IMR-90 (cell line): Measurements from ENCODE around the gene ASB12. TPM values are rescaled to one million over a fixed set of nuclear protein-coding genes. Genes with fewer than 3 reads are reported as not detected.

Experiments
- ATAC-seq: fragments of 200-7000 bp; cut with Tn5 transposase; 2 replicates; pipeline ENCODE4 v1.9.1; 2020; ENCODE audit warnings: low read depth, mild to moderate bottlenecking, moderate library complexity
- BruUV-seq: library from RNA; stranded (reverse); fragments of 400-500 nt; replicated peaks from 2 replicates; lab custom pipeline; 2021; lab: Mats Ljungman, UMichigan
- CTCF ChIA-PET: fragments of 300-600 bp; formaldehyde crosslinking; extraction: SDS; loops from one replicate; lab custom pipeline; 2021; ENCODE audit warnings: antibody characterized with exemption; lab: Yijun Ruan, JAX
- POLR2A ChIA-PET: fragments of 300-600 bp; sonication (Branson Sonifier 250); formaldehyde crosslinking; loops from one replicate; lab custom pipeline; 2022; ENCODE audit warnings: antibody characterized with exemption; ENCODE audit not compliant: unreplicated experiment; lab: Charles Lee
- DNase-seq: peaks from one replicate; pipeline ENCODE4 v3.0.0; 2013
- H2AFZ ChIP-seq: replicated peaks from 2 replicates; pipeline ENCODE3; 2013; ENCODE audit warnings: low read length, mild to moderate bottlenecking; ENCODE audit not compliant: poor library complexity
- H2AK5ac ChIP-seq: 2 replicates; pipeline ENCODE4 v1.6.1; 2013; ENCODE audit warnings: low read depth, low read length, inconsistent platforms
- H2AK9ac ChIP-seq: replicated peaks from 2 replicates; pipeline ENCODE3; 2013; ENCODE audit warnings: mild to moderate bottlenecking, low read depth, low read length, moderate library complexity; ENCODE audit not compliant: poor library complexity
- H2BK120ac ChIP-seq: 2 replicates; pipeline ENCODE4 v1.6.1; 2013; ENCODE audit warnings: low read depth, low read length, inconsistent platforms
- H2BK15ac ChIP-seq: 3 replicates; pipeline ENCODE4 v1.6.1; 2013; ENCODE audit warnings: low read depth, low read length, inconsistent platforms
- H2BK20ac ChIP-seq: 2 replicates; pipeline ENCODE4 v1.6.1; 2013; ENCODE audit warnings: low read depth, mild to moderate bottlenecking, inconsistent platforms, low read length, moderate library complexity
- H2BK5ac ChIP-seq: 2 replicates; pipeline ENCODE4 v1.6.1; 2013; ENCODE audit warnings: mild to moderate bottlenecking, low read depth, low read length, inconsistent platforms; ENCODE audit not compliant: poor library complexity, severe bottlenecking
- H3K14ac ChIP-seq: replicated peaks from 2 replicates; pipeline ENCODE4 v1.6.1; 2013; ENCODE audit warnings: low read depth, low read length, inconsistent platforms
- H3K18ac ChIP-seq: 2 replicates; pipeline ENCODE4 v1.6.1; 2013; ENCODE audit warnings: low read depth, low read length, control low read depth
- H3K23ac ChIP-seq: 2 replicates; pipeline ENCODE4 v1.6.1; 2013; ENCODE audit warnings: low read depth, low read length, inconsistent platforms
- H3K27ac ChIP-seq: 2 replicates; pipeline ENCODE4 v1.5.1; 2013; ENCODE audit warnings: mild to moderate bottlenecking, control low read depth, low read length; ENCODE audit not compliant: insufficient read depth
- H3K27me3 ChIP-seq: 2 replicates; pipeline ENCODE4 v1.6.1; 2013; ENCODE audit warnings: low read length; ENCODE audit not compliant: control insufficient read depth, insufficient read depth
- H3K36me3 ChIP-seq: 2 replicates; pipeline ENCODE4 v1.6.1; 2013; ENCODE audit warnings: low read length, mixed read lengths; ENCODE audit not compliant: control insufficient read depth, insufficient read depth
- H3K4ac ChIP-seq: 2 replicates; pipeline ENCODE4 v1.6.1; 2013; ENCODE audit warnings: low read depth, low read length, inconsistent platforms
- H3K4me1 ChIP-seq: 2 replicates; pipeline ENCODE4 v1.6.1; 2013; ENCODE audit warnings: low read length, mixed read lengths; ENCODE audit not compliant: control insufficient read depth, insufficient read depth
- H3K4me2 ChIP-seq: 2 replicates; pipeline ENCODE4 v1.6.1; 2013; ENCODE audit warnings: low read depth, mild to moderate bottlenecking, control low read depth, low read length, moderate library complexity
- H3K4me3 ChIP-seq: 2 replicates; pipeline ENCODE4 v1.5.1; 2013; ENCODE audit warnings: low read depth, mild to moderate bottlenecking, control low read depth, low read length, moderate library complexity; ENCODE audit not compliant: insufficient read depth
- H3K56ac ChIP-seq: 2 replicates; pipeline ENCODE4 v1.6.1; 2013; ENCODE audit warnings: low read length, inconsistent platforms; ENCODE audit not compliant: insufficient read depth; ENCODE audit errors: extremely low read depth
- H3K79me1 ChIP-seq, 2 experiments: 2 replicates each; pipeline ENCODE4 v1.6.1; 2013; ENCODE audit warnings: low read length in 2 of 2, inconsistent platforms in 1 of 2, low read depth in 1 of 2
- H3K9ac ChIP-seq: 2 replicates; pipeline ENCODE4 v1.6.1; 2013; ENCODE audit warnings: low read depth, low read length, control low read depth
- H3K9me1 ChIP-seq: 2 replicates; pipeline ENCODE4 v1.6.1; 2013; ENCODE audit warnings: low read length, inconsistent platforms; ENCODE audit not compliant: insufficient read depth
- H3K9me3 ChIP-seq: 2 replicates; pipeline ENCODE4 v1.6.1; 2013; ENCODE audit warnings: low read length; ENCODE audit not compliant: control insufficient read depth, insufficient read depth
- H4K20me1 ChIP-seq: 2 replicates; pipeline ENCODE4 v1.6.1; 2013; ENCODE audit warnings: low read length, inconsistent platforms; ENCODE audit not compliant: insufficient read depth
- H4K5ac ChIP-seq: 2 replicates; pipeline ENCODE4 v1.6.1; 2013; ENCODE audit warnings: mild to moderate bottlenecking, low read depth, low read length, control low read depth
- H4K8ac ChIP-seq, 2 experiments: 2 replicates each; pipeline ENCODE4 v1.6.1; 2013; ENCODE audit warnings: low read depth in 2 of 2, low read length in 2 of 2, control low read depth in 1 of 2, inconsistent platforms in 1 of 2
- H4K91ac ChIP-seq: 2 replicates; pipeline ENCODE4 v1.6.1; 2013; ENCODE audit warnings: low read depth, low read length, inconsistent platforms; ENCODE audit not compliant: insufficient read depth
- BHLHE40 ChIP-seq: fragments of 150-350 bp; IDR thresholded peaks from 2 replicates; pipeline ENCODE4 v1.6.1; 2016; ENCODE audit warnings: mild to moderate bottlenecking, low read depth, low read length
- CEBPB ChIP-seq: IDR thresholded peaks from 2 replicates; pipeline ENCODE4 v1.6.1; 2012; ENCODE audit warnings: low read depth, low read length, improper control_type of control experiment
- CHD1 ChIP-seq: IDR thresholded peaks from 2 replicates; pipeline ENCODE4 v1.6.1; 2012; ENCODE audit warnings: low read depth, low read length, improper control_type of control experiment
- FOS ChIP-seq: fragments of 150-350 bp; IDR thresholded peaks from 2 replicates; pipeline ENCODE4 v1.6.1; 2016; ENCODE audit warnings: low read depth, low read length
- MAFK ChIP-seq: IDR thresholded peaks from 2 replicates; pipeline ENCODE4 v1.6.1; 2012; ENCODE audit warnings: low read depth, low read length, improper control_type of control experiment
- MAZ ChIP-seq: IDR thresholded peaks from 2 replicates; pipeline ENCODE4 v1.6.1; 2012; ENCODE audit warnings: low read depth, mild to moderate bottlenecking, low read length, improper control_type of control experiment, moderate library complexity, borderline replicate concordance
- MXI1 ChIP-seq: IDR thresholded peaks from 2 replicates; pipeline ENCODE4 v1.6.1; 2012; ENCODE audit warnings: low read depth, mild to moderate bottlenecking, low read length, moderate library complexity, borderline replicate concordance
- NFE2L2 ChIP-seq: fragments of 150-350 bp; IDR thresholded peaks from 2 replicates; pipeline ENCODE4 v1.6.1; 2016; ENCODE audit warnings: low read depth, mild to moderate bottlenecking, low read length
- POLR2A ChIP-seq: IDR thresholded peaks from 2 replicates; pipeline ENCODE4 v1.6.1; 2012; ENCODE audit warnings: mild to moderate bottlenecking, low read depth, low read length
- RAD21 ChIP-seq: IDR thresholded peaks from 2 replicates; pipeline ENCODE4 v1.6.1; 2012; ENCODE audit warnings: low read length, improper control_type of control experiment
- RCOR1 ChIP-seq: IDR thresholded peaks from 2 replicates; pipeline ENCODE4 v1.6.1; 2012; ENCODE audit warnings: mild to moderate bottlenecking, low read length, improper control_type of control experiment; ENCODE audit not compliant: insufficient replicate concordance
- RFX5 ChIP-seq: IDR thresholded peaks from 2 replicates; pipeline ENCODE4 v1.8.0; 2012; ENCODE audit warnings: low read depth, mild to moderate bottlenecking, low read length, moderate library complexity
- SMC3 ChIP-seq: fragments of 150-350 bp; IDR thresholded peaks from 2 replicates; pipeline ENCODE4 v1.6.1; 2016; ENCODE audit warnings: low read depth, mild to moderate bottlenecking, antibody characterized with exemption, low read length, moderate library complexity
- USF2 ChIP-seq: fragments of 150-350 bp; IDR thresholded peaks from 2 replicates; pipeline ENCODE4 v1.6.1; 2017; ENCODE audit warnings: mild to moderate bottlenecking, antibody characterized with exemption, low read length, low read depth
- WGBS, 2 experiments: methylation state at CpG; one replicate each; pipeline versions ENCODE4 v1.1.5 to v1.1.7; 2013; ENCODE audit warnings: missing lambda C conversion rate in 2 of 2; ENCODE audit not compliant: insufficient read length in 1 of 2; ENCODE audit errors: extremely low coverage in 2 of 2; 5-methylcytosine and 5-hydroxymethylcytosine counted together
- dilution Hi-C: fragments of 300-500 bp; cut with HindIII; formaldehyde crosslinking; loops from one replicate; pipeline ENCODE4 v1.14.3; 2018; ENCODE audit warnings: low sequenced_read_pairs; ENCODE audit not compliant: unreplicated experiment
- in situ Hi-C: fragments of 300-500 bp; cut with MboI; formaldehyde crosslinking; loops from 3 replicates; pipeline ENCODE4 v1.14.3; 2019; ENCODE audit warnings: low sequenced_read_pairs, inconsistent platforms, mixed read lengths
- intact Hi-C: fragments of 100-400 bp; cut with micrococcal nuclease; formaldehyde crosslinking; loops from 2 replicates; pipeline ENCODE4 v1.10.0; 2022
- polyA plus RNA-seq, 3 experiments: library from polyadenylated mRNA; depleted of rRNA; stranded (reverse); fragments of >200 nt; gene quantifications; 2 replicates each; pipeline ENCODE4 v1.2.3, GENCODE V29; 2012; ENCODE audit warnings: low replicate concordance in 1 of 3
- total RNA-seq: library from RNA; depleted of rRNA; stranded (reverse); fragments of >200 nt; gene quantifications from 2 replicates; pipeline ENCODE4 v1.2.3, GENCODE V29; 2012
- TF ChIP-seq, protein P1 (sequence below): conservative IDR thresholded peaks from 2 replicates; pipeline ENCODE4 v1.5.1; 2012; ENCODE audit warnings: mild to moderate bottlenecking, low read depth, low read length, improper control_type of control experiment
- TF ChIP-seq, protein P2 (sequence below): fragments of 150-350 bp; IDR thresholded peaks from 2 replicates; pipeline ENCODE4 v1.6.1; 2016; ENCODE audit warnings: low read depth, mild to moderate bottlenecking, low read length, moderate library complexity, borderline replicate concordance

ASB12 gene
- total and polyA plus RNA-seq, 2 of the 4 experiments (the other 2 are of a cell fraction), result not detected

- H3K4me3 ChIP-seq, result no peak overlapping the region
- H2AFZ ChIP-seq, result no peak overlapping the region
- H3K36me3 ChIP-seq, result peaks cover 11% of the 10 kb centered on the region
- H3K18ac ChIP-seq, result no peak overlapping the region
- POLR2A ChIA-PET, result no interaction called here
- no peak for ATAC-seq
- BruUV-seq, result no TSS peak
- no peak overlapping the region for H2AK5ac ChIP-seq
- dilution Hi-C loops, result no loop called here
- H3K9ac ChIP-seq, result no peak overlapping the region
- in situ Hi-C loops, result no loop called here
- no peaks in the 10 kb centered on the region for H3K4me1 ChIP-seq
- no peak overlapping the region for H3K23ac ChIP-seq
- H3K9me3 ChIP-seq, result no peaks in the 10 kb centered on the region
- H3K27ac ChIP-seq, result no peak overlapping the region
- H2BK15ac ChIP-seq, result no peak overlapping the region
- no peak overlapping the region for H2BK20ac ChIP-seq
- no peak overlapping the region for H3K4me2 ChIP-seq
- H4K8ac ChIP-seq, result no peak overlapping the region
- no peak overlapping the region for H4K91ac ChIP-seq
- no peaks in the 10 kb centered on the region for H3K79me1 ChIP-seq
- TF ChIP-seq NFE2L2 (no peak), USF2 (no peak), SMC3 (no peak), POLR2A (no peak), RAD21 (no peak), RCOR1 (no peak), FOS (no peak), MAFK (no peak), BHLHE40 (no peak), CEBPB (no peak), MXI1 (no peak), RFX5 (no peak), MAZ (no peak), CHD1 (no peak)
- TF ChIP-seq, protein P1, sequence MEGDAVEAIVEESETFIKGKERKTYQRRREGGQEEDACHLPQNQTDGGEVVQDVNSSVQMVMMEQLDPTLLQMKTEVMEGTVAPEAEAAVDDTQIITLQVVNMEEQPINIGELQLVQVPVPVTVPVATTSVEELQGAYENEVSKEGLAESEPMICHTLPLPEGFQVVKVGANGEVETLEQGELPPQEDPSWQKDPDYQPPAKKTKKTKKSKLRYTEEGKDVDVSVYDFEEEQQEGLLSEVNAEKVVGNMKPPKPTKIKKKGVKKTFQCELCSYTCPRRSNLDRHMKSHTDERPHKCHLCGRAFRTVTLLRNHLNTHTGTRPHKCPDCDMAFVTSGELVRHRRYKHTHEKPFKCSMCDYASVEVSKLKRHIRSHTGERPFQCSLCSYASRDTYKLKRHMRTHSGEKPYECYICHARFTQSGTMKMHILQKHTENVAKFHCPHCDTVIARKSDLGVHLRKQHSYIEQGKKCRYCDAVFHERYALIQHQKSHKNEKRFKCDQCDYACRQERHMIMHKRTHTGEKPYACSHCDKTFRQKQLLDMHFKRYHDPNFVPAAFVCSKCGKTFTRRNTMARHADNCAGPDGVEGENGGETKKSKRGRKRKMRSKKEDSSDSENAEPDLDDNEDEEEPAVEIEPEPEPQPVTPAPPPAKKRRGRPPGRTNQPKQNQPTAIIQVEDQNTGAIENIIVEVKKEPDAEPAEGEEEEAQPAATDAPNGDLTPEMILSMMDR, result no peak
- TF ChIP-seq, protein P2, sequence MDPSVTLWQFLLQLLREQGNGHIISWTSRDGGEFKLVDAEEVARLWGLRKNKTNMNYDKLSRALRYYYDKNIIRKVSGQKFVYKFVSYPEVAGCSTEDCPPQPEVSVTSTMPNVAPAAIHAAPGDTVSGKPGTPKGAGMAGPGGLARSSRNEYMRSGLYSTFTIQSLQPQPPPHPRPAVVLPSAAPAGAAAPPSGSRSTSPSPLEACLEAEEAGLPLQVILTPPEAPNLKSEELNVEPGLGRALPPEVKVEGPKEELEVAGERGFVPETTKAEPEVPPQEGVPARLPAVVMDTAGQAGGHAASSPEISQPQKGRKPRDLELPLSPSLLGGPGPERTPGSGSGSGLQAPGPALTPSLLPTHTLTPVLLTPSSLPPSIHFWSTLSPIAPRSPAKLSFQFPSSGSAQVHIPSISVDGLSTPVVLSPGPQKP, result no peak
- no peak overlapping the region for H2BK120ac ChIP-seq
- no peak overlapping the region for H3K4ac ChIP-seq
- H2AK9ac ChIP-seq, result no peak overlapping the region
- WGBS, 2 experiments, result no CpG with 5 or more reads among the region's 1 CpG
- no peaks in the 10 kb centered on the region for H4K20me1 ChIP-seq
- H4K5ac ChIP-seq, result no peak overlapping the region
- H3K9me1 ChIP-seq, result no peaks in the 10 kb centered on the region
- H3K27me3 ChIP-seq, result no peaks in the 10 kb centered on the region
- no peak overlapping the region for H2BK5ac ChIP-seq
- no peak overlapping the region for H3K56ac ChIP-seq
- CTCF ChIA-PET, result no interaction called here
- no peak overlapping the region for H3K14ac ChIP-seq
- intact Hi-C loops, result no loop called here
- no peak for DNase-seq
Measured at GRCh38 chrX:64186974-64187761, 43.2 kb downstream of the ASB12 start.
